Retinal pigment epithelial cell (primary cell): ENCODE results near the gene UBE2D4.

ENCODE experiments used
- DNase-seq: peaks from one replicate; pipeline ENCODE4 v3.0.0-alpha.2; 2010; ENCODE audit warnings: low read depth
- H3K4me3 ChIP-seq: 2 replicates; pipeline ENCODE4 v1.5.1; 2011; ENCODE audit warnings: mild to moderate bottlenecking, low read length, control low read depth, moderate library complexity
- CTCF ChIP-seq: conservative IDR thresholded peaks from 2 replicates; pipeline ENCODE4 v1.5.1; 2011; ENCODE audit warnings: low read depth, low read length, control low read depth, inconsistent platforms

Gene UBE2D4

GRCh38 chr7:43933902-43934560, 7.8 kb downstream of the UBE2D4 start:
- TF ChIP-seq CTCF: no peak
- no peak for DNase-seq
- H3K4me3 ChIP-seq: no peak overlapping the region

DNA sequence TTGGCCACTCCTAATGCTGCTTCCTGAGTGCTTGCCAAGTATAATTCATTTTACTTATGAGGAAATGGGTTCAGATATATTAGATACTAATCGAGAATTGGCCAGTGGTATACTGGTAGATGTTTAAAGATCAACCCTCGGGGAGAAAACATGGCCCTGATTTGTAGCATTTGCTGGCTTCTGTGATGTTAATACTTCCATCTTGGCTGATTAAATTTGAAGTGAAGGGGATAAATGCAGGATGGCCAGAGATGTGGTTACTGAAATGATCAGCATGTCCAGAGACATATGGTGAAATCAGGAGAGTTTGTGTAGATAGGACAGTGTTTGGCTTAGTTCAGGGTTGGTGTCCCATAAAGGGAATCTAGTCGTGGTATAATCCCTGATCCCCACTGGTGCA, 11.2 kb downstream of the UBE2D4 start:
- no peak for TF ChIP-seq CTCF
- no peak overlapping the region for H3K4me3 ChIP-seq
- DNase-seq: no peak

- no peak overlapping the region for H3K4me3 ChIP-seq
- TF ChIP-seq CTCF: no peak
- no peak for DNase-seq
These were observed 12.8 kb downstream of the UBE2D4 start for GRCh38 chr7:43938892-43939482.

GRCh38 chr7:43942250-43942649, 16.0 kb downstream of the UBE2D4 start:
- no peak overlapping the region for H3K4me3 ChIP-seq
- no peak for TF ChIP-seq CTCF

GRCh38 chr7:43942997-43943396, 16.8 kb downstream of the UBE2D4 start:
- peak; percentile 39 for TF ChIP-seq CTCF
- no peak overlapping the region for H3K4me3 ChIP-seq
- DNase-seq: no peak

More at GRCh38 chr7:43942250-43942649, 16.0 kb downstream of the UBE2D4 start:
- no peak for DNase-seq

DNA sequence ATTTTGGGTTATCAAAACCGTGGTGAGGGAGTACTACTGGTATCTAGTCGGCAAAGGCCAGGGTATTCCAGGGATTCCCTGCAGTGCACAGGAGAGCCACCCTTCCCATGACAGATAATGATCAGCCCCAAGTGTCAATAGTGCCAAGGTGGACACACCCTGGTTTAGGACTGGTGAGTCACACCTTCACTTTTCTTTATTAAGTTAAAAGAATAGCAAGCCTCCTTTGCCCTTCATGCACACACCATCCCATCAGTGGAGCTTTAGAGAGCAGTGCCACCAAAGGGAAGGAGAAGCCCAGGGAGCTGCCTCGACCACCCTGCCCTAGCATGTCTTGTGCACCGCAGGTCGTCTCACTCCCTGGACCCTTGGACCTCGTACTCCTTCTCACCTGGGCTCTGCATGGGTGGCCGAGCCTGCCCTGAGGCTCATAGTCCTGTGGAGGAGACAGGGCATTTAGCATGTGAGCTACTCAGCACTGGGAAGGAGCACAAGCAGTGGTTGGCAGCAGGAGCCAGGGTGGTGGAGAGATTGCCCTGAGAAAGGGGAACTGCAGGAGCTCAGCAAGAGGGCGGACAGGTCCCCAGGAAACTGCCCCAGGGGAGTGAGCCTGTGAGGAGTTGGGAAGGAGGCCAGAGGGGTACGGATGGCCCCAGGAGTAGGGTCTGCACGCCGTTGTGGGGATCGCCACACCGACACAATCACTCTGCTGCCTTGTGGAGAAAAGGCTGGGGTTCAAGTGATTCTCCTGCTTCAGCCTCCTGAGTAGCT, 17.4 kb downstream of the UBE2D4 start:
- no peak overlapping the region for H3K4me3 ChIP-seq
- no peak for TF ChIP-seq CTCF
- no peak for DNase-seq

DNA sequence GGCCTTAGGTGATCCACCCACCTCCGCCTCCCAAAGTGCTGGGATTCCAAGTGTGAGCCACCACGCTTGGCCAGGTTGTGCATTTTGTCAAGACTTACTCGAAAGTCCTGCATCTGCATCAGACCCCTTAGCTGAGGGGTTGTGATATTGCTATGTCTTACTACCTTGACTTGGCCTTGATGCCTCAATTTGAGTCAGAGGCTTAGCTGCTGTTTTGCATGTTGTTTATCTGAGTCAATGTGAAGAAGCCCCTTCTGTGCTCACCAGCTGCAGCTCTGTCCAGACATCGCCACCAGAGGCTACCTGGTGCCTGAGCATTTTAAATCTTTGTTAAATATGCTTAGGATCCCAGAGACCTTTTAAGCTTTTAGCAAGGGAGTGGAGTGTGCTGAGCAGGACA, 18.1 kb downstream of the UBE2D4 start:
- no peak overlapping the region for H3K4me3 ChIP-seq
- no peak for DNase-seq
- no peak for TF ChIP-seq CTCF
